Measurements from ENCODE around the gene TIPRL. TPM values are rescaled to one million over a fixed set of nuclear protein-coding genes. Genes with fewer than 3 reads are reported as not detected.

Gene TIPRL
- total RNA-seq, 1 donor from 2014 or later: 27.4 TPM

DNA sequence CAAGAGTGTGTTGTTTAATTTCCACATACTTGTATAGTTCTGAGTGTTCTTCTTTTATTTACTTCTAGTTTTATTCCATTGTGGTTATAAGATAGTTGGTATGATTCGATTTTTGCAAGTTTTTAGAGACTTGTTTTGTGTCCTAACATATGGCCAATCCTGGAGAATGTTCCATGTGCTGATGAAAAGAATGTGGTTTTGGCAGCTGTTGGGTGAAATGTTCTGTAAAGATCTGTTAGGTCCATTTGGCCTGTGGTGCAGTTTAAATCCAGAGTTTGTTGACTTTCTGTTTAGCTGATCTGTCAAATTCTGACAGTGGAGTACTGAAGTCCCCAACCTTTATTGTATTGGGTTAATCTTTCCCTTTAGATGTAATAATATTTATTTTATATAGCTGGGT, 19.5 kb upstream of the TIPRL start:
- Mint-ChIP-seq H3K27me3 (no peaks in the 10 kb centered on the region), H3K27ac (no peak overlapping the region), H3K4me3 (ENCODE audit: low read depth) (no peak overlapping the region), H3K4me1 (ENCODE audit: low read depth) (no peaks in the 10 kb centered on the region), H3K36me3 (ENCODE audit: insufficient read depth) (peaks cover 4% of the 10 kb centered on the region), H3K9me3 (ENCODE audit: low read depth) (peaks cover 41% of the 10 kb centered on the region)
- TF ChIP-seq, protein P1, sequence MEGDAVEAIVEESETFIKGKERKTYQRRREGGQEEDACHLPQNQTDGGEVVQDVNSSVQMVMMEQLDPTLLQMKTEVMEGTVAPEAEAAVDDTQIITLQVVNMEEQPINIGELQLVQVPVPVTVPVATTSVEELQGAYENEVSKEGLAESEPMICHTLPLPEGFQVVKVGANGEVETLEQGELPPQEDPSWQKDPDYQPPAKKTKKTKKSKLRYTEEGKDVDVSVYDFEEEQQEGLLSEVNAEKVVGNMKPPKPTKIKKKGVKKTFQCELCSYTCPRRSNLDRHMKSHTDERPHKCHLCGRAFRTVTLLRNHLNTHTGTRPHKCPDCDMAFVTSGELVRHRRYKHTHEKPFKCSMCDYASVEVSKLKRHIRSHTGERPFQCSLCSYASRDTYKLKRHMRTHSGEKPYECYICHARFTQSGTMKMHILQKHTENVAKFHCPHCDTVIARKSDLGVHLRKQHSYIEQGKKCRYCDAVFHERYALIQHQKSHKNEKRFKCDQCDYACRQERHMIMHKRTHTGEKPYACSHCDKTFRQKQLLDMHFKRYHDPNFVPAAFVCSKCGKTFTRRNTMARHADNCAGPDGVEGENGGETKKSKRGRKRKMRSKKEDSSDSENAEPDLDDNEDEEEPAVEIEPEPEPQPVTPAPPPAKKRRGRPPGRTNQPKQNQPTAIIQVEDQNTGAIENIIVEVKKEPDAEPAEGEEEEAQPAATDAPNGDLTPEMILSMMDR (IDR thresholded peaks at IDR 0.05; ENCODE audit: unreplicated experiment): no peak
- DNase-seq (ENCODE audit: low spot score, unreplicated experiment): no peak

DNA sequence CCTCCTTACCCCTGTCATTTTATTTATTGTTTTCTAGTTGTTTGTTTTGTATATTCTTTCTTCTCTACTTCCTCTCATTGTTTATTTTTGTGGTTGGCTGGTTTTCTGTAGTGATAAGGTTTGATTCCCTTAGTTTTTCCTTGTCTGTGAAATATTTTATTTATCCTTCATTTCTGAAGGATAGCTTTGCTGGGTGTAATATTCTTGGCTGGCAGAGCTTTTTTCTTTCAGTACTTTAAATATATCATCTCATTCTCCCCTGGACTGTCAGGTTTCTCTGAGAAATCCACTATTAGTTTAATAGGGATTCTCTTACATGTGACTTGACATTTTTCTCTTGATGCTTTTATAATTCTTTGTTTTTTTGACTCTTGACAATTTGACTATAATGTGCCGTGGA, 18.8 kb upstream of the TIPRL start:
- Mint-ChIP-seq H3K27ac (no peak overlapping the region), H3K27me3 (no peaks in the 10 kb centered on the region), H3K9me3 (ENCODE audit: low read depth) (peaks cover 41% of the 10 kb centered on the region), H3K4me1 (ENCODE audit: low read depth) (no peaks in the 10 kb centered on the region), H3K4me3 (ENCODE audit: low read depth) (no peak overlapping the region), H3K36me3 (ENCODE audit: insufficient read depth) (peaks cover 4% of the 10 kb centered on the region)
- TF ChIP-seq, protein P1 (IDR thresholded peaks at IDR 0.05; ENCODE audit: unreplicated experiment): no peak
- DNase-seq (ENCODE audit: low spot score, unreplicated experiment): no peak

DNA sequence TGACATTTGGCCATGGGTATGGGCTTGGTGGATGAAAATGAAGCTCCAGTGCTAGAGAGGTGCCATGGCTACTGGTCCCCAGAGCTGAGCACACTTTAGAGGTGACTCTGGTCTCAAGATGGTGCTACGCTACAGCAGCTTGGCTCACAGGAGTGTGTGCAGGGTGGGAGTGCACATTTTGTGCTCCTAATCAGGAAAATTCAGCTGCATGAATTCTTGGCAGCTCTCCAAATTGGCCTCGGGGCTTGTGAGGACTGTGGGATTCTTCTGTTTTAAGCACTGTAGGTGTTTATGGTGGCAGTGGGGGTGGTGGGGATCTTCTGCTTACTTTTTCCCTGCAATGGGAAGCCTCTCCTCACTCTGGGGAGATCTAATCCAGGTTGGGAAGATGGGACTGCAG, 17.3 kb upstream of the TIPRL start:
- H3K36me3 Mint-ChIP-seq (ENCODE audit: insufficient read depth): peaks cover 4% of the 10 kb centered on the region
- no peak for DNase-seq (ENCODE audit: low spot score, unreplicated experiment)
- peaks cover 34% of the 10 kb centered on the region for H3K9me3 Mint-ChIP-seq (ENCODE audit: low read depth)
- no peaks in the 10 kb centered on the region for H3K27me3 Mint-ChIP-seq
- H3K4me1 Mint-ChIP-seq (ENCODE audit: low read depth): no peaks in the 10 kb centered on the region
- H3K4me3 Mint-ChIP-seq (ENCODE audit: low read depth): no peak overlapping the region
- no peak overlapping the region for H3K27ac Mint-ChIP-seq
- TF ChIP-seq, protein P1 (IDR thresholded peaks at IDR 0.05; ENCODE audit: unreplicated experiment): no peak

DNA sequence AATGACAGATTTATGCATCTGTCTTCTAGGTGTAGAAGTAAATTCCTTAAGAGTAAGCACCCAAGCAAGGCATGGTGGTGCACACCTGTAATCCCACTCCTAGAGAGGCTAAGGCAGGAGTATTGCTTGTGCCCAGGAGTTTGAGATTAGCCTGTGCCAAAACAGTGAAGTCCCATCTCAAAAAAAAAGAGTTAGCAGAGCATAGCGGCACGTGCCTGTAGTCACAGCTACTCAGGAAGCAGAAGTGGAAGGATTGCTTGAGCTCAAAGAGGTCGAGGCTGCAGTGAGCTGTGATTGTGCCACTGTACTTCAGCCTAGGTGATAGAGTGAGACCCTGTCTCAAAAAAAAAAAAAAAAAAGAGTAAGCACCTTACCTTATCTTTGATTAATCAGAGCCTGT, 15.1 kb upstream of the TIPRL start:
- H3K4me1 Mint-ChIP-seq (ENCODE audit: low read depth): no peaks in the 10 kb centered on the region
- no peak for DNase-seq (ENCODE audit: low spot score, unreplicated experiment)
- TF ChIP-seq, protein P1 (IDR thresholded peaks at IDR 0.05; ENCODE audit: unreplicated experiment): no peak
- H3K27ac Mint-ChIP-seq: no peak overlapping the region
- no peak overlapping the region for H3K4me3 Mint-ChIP-seq (ENCODE audit: low read depth)
- no peaks in the 10 kb centered on the region for H3K27me3 Mint-ChIP-seq
- peaks cover 15% of the 10 kb centered on the region for H3K9me3 Mint-ChIP-seq (ENCODE audit: low read depth)
- no peaks in the 10 kb centered on the region for H3K36me3 Mint-ChIP-seq (ENCODE audit: insufficient read depth)

DNA sequence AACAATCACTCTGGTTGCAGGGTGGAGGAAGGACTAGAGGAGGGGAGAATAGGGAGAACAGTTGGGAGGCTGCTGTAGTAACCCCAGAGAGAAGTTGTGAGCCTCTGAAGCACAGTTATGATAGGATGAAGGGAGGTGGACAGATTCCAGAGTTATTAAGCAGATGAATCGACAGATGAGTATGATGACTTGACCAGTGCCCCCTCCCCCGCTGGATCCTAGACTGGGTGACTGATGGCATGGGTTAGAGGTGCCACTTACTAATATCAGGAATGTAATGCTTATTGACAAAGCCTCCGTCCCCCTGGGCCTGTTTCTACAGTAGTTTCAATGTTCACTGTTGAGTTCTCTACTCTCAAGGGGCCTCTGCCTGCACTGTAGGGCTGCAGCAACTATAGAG, 14.0 kb upstream of the TIPRL start:
- no peak overlapping the region for H3K27ac Mint-ChIP-seq
- H3K36me3 Mint-ChIP-seq (ENCODE audit: insufficient read depth): no peaks in the 10 kb centered on the region
- H3K4me3 Mint-ChIP-seq (ENCODE audit: low read depth): no peak overlapping the region
- TF ChIP-seq, protein P1 (IDR thresholded peaks at IDR 0.05; ENCODE audit: unreplicated experiment): no peak
- DNase-seq (ENCODE audit: low spot score, unreplicated experiment): no peak
- H3K27me3 Mint-ChIP-seq: no peaks in the 10 kb centered on the region
- no peaks in the 10 kb centered on the region for H3K4me1 Mint-ChIP-seq (ENCODE audit: low read depth)
- H3K9me3 Mint-ChIP-seq (ENCODE audit: low read depth): peaks cover 9% of the 10 kb centered on the region
